WTC11 (cell line): ENCODE measurements around the gene CCDC77. TPM values are rescaled to one million over a fixed set of nuclear protein-coding genes. Genes with fewer than 3 reads are reported as not detected.

Experiments
- ATAC-seq: fragments of 200-7000 bp; cut with Tn5 transposase; 2 replicates; pipeline ENCODE4 v1.10.0; 2021; ENCODE audit warnings: mild to moderate bottlenecking, moderate library complexity
- CTCF ChIA-PET: fragments of 300-600 bp; sonication (Branson Sonifier 250); formaldehyde crosslinking; loops from one replicate; lab custom pipeline; 2021; ENCODE audit warnings: antibody characterized with exemption; lab: Charles Lee
- POLR2A ChIA-PET: fragments of 350-600 bp; sonication (Branson Sonifier 250); formaldehyde crosslinking; loops from one replicate; lab custom pipeline; 2021; ENCODE audit warnings: antibody characterized with exemption; lab: Charles Lee
- DNase-seq: peaks from one replicate; pipeline ENCODE4 v3.0.0; 2021; ENCODE audit warnings: low spot score
- H3K27ac Mint-ChIP-seq: 2 replicates; pipeline ENCODE4 v1.8.0; 2021; ENCODE audit warnings: mixed read lengths
- H3K27me3 Mint-ChIP-seq: 2 replicates; pipeline ENCODE4 v1.8.0; 2021; ENCODE audit warnings: low read depth, mild to moderate bottlenecking, moderate library complexity, mixed read lengths
- H3K36me3 Mint-ChIP-seq: 2 replicates; pipeline ENCODE4 v1.8.0; 2021; ENCODE audit warnings: mixed read lengths
- H3K4me1 Mint-ChIP-seq: 2 replicates; pipeline ENCODE4 v1.8.0; 2022; ENCODE audit warnings: mixed read lengths
- H3K4me3 Mint-ChIP-seq: 2 replicates; pipeline ENCODE4 v1.8.0; 2021; ENCODE audit warnings: mild to moderate bottlenecking, moderate library complexity, mixed read lengths
- H3K9me3 Mint-ChIP-seq: 2 replicates; pipeline ENCODE4 v1.8.0; 2021; ENCODE audit warnings: mixed read lengths
- ELF4 ChIP-seq: sonication (generic); formaldehyde crosslinking; IDR thresholded peaks from 2 replicates; pipeline ENCODE4 v1.8.1; 2022; ENCODE audit warnings: low read depth, mild to moderate bottlenecking, moderate library complexity, missing genetic modification reagents
- EMX1 ChIP-seq: fragments of 250-450 bp; sonication (Bioruptor Pico); IDR thresholded peaks from 2 replicates; pipeline ENCODE4 v1.8.0; 2021; ENCODE audit warnings: mild to moderate bottlenecking
- FOXK1 ChIP-seq: sonication (generic); formaldehyde crosslinking; IDR thresholded peaks from 2 replicates; pipeline ENCODE4 v1.8.0; 2022; ENCODE audit warnings: mild to moderate bottlenecking, moderate library complexity, missing genetic modification reagents
- GABPB1 ChIP-seq: sonication (generic); formaldehyde crosslinking; IDR thresholded peaks from 2 replicates; pipeline ENCODE4 v1.8.1; 2023; ENCODE audit warnings: mild to moderate bottlenecking, missing genetic modification reagents
- GRHL2 ChIP-seq: fragments of 250-450 bp; sonication (Bioruptor Pico); IDR thresholded peaks from 2 replicates; pipeline ENCODE4 v1.8.0; 2022; ENCODE audit warnings: mild to moderate bottlenecking, moderate library complexity; ENCODE audit not compliant: insufficient replicate concordance, severe bottlenecking
- GTF2I ChIP-seq: fragments of 250-450 bp; sonication (Bioruptor Pico); conservative IDR thresholded peaks from 2 replicates; pipeline ENCODE4 v1.4.0; 2021; ENCODE audit warnings: mild to moderate bottlenecking
- HMGA2 ChIP-seq: fragments of 250-450 bp; sonication (Bioruptor Pico); IDR thresholded peaks from 2 replicates; pipeline ENCODE4 v1.4.0; 2021; ENCODE audit warnings: mild to moderate bottlenecking, moderate library complexity
- NR1H2 ChIP-seq: sonication (generic); formaldehyde crosslinking; IDR thresholded peaks from 2 replicates; pipeline ENCODE4 v1.9.0; 2021; ENCODE audit warnings: mild to moderate bottlenecking, moderate library complexity, missing genetic modification reagents
- NR3C1 ChIP-seq: sonication (generic); formaldehyde crosslinking; conservative IDR thresholded peaks from 2 replicates; pipeline ENCODE4 v1.8.1; 2023; ENCODE audit warnings: low read depth, mild to moderate bottlenecking, missing genetic modification reagents
- SOX15 ChIP-seq: fragments of 250-450 bp; sonication (Bioruptor Pico); IDR thresholded peaks from 2 replicates; pipeline ENCODE4 v1.9.0; 2021; ENCODE audit warnings: mild to moderate bottlenecking
- ZNF121 ChIP-seq: sonication (generic); formaldehyde crosslinking; IDR thresholded peaks from 2 replicates; pipeline ENCODE4 v1.8.0; 2023; ENCODE audit warnings: missing genetic modification reagents
- ZNF219 ChIP-seq: sonication (generic); formaldehyde crosslinking; IDR thresholded peaks from 2 replicates; pipeline ENCODE4 v1.8.0; 2023; ENCODE audit warnings: missing genetic modification reagents, mild to moderate bottlenecking, borderline replicate concordance
- ZNF317 ChIP-seq: sonication (generic); formaldehyde crosslinking; IDR thresholded peaks from 2 replicates; pipeline ENCODE4 v1.8.1; 2023; ENCODE audit warnings: low read depth, mild to moderate bottlenecking, moderate library complexity, missing genetic modification reagents, borderline replicate concordance
- total RNA-seq: library from RNA; stranded (reverse); gene quantifications from 3 replicates; pipeline ENCODE4 v1.2.3, GENCODE V29; 2021
- TF ChIP-seq, protein P1 (sequence below): sonication (generic); formaldehyde crosslinking; IDR thresholded peaks from 2 replicates; pipeline ENCODE4 v1.8.0; 2022; ENCODE audit warnings: mild to moderate bottlenecking, missing genetic modification reagents
- TF ChIP-seq, protein P2 (sequence below): sonication (generic); formaldehyde crosslinking; IDR thresholded peaks from 2 replicates; pipeline ENCODE4 v1.8.1; 2023; ENCODE audit warnings: mild to moderate bottlenecking, moderate library complexity, missing genetic modification reagents
- TF ChIP-seq, protein P3 (sequence below): fragments of 200-600 bp; IDR thresholded peaks from 2 replicates; pipeline ENCODE4 v1.8.0; 2022; ENCODE audit warnings: antibody characterized with exemption
- TF ChIP-seq, protein P4 (sequence below): sonication (generic); formaldehyde crosslinking; IDR thresholded peaks from 2 replicates; pipeline ENCODE4 v1.8.1; 2023; ENCODE audit warnings: mild to moderate bottlenecking, missing genetic modification reagents, moderate library complexity
- TF ChIP-seq, protein P5 (sequence below): sonication (generic); formaldehyde crosslinking; IDR thresholded peaks from 2 replicates; pipeline ENCODE4 v1.8.1; 2022; ENCODE audit warnings: mild to moderate bottlenecking, moderate library complexity, missing genetic modification reagents
- TF ChIP-seq, protein P6 (sequence below): fragments of 250-450 bp; sonication (Bioruptor Pico); IDR thresholded peaks from 2 replicates; pipeline ENCODE4 v2.1.2; 2022; ENCODE audit warnings: mild to moderate bottlenecking, moderate library complexity

The CCDC77 gene
- total RNA-seq, 1 experiment from 2014 or later: 24.2 TPM

DNA sequence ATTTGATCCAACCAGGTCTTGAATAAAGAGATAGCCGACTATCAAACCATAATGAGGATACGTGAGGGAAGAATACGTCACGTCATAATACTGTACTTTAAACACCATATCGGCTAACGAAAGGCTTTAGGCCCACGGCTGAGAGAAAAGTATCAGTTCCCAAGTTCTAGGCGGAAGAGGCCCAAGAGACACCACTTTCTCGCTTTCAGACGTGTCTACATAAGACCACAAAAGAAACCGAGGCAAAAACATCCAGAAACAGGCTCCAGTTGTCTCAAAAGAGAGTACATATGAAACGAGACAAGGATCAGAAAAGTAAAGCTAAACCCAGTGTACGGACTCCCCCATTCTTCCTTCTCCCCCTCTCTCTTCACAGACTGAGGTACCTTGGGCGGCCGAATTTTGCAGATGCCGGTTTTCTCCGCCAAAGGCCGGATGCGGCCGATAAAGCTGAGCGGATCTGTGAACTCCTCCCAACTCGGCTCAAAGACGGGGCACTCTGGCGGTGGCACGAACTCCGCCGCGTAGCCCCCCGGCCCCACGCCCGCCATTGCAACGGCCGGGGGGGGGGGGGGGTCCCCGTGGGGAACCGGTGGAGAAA lies 12.8 kb upstream of the CCDC77 start:
- ATAC-seq: peak; percentile 10
- Mint-ChIP-seq H3K4me3 (peak overlapping the region; percentile 99), H3K27me3 (no peaks in the 10 kb centered on the region; the same call in 1 of the 2 replicates), H3K4me1 (peaks cover 20% of the 10 kb centered on the region)
- peak; percentile 51 for DNase-seq
- no peak for TF ChIP-seq ELF4 (CRISPR knock-in tag)
- no peak for TF ChIP-seq GTF2I
- TF ChIP-seq GRHL2 (CRISPR knock-in tag): no peak
- no peak for TF ChIP-seq HMGA2 (CRISPR knock-in tag)
- TF ChIP-seq NR1H2: no peak
- TF ChIP-seq GABPB1 (CRISPR knock-in tag): no peak
- no peak for TF ChIP-seq SOX15
- TF ChIP-seq, protein P1, sequence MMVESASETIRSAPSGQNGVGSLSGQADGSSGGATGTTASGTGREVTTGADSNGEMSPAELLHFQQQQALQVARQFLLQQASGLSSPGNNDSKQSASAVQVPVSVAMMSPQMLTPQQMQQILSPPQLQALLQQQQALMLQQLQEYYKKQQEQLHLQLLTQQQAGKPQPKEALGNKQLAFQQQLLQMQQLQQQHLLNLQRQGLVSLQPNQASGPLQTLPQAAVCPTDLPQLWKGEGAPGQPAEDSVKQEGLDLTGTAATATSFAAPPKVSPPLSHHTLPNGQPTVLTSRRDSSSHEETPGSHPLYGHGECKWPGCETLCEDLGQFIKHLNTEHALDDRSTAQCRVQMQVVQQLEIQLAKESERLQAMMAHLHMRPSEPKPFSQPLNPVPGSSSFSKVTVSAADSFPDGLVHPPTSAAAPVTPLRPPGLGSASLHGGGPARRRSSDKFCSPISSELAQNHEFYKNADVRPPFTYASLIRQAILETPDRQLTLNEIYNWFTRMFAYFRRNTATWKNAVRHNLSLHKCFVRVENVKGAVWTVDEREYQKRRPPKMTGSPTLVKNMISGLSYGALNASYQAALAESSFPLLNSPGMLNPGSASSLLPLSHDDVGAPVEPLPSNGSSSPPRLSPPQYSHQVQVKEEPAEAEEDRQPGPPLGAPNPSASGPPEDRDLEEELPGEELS (CRISPR knock-in tag): no peak
- TF ChIP-seq ZNF121: no peak
- no peak for TF ChIP-seq ZNF317 (CRISPR knock-in tag)
- TF ChIP-seq FOXK1 (CRISPR knock-in tag): no peak
- TF ChIP-seq, protein P2, sequence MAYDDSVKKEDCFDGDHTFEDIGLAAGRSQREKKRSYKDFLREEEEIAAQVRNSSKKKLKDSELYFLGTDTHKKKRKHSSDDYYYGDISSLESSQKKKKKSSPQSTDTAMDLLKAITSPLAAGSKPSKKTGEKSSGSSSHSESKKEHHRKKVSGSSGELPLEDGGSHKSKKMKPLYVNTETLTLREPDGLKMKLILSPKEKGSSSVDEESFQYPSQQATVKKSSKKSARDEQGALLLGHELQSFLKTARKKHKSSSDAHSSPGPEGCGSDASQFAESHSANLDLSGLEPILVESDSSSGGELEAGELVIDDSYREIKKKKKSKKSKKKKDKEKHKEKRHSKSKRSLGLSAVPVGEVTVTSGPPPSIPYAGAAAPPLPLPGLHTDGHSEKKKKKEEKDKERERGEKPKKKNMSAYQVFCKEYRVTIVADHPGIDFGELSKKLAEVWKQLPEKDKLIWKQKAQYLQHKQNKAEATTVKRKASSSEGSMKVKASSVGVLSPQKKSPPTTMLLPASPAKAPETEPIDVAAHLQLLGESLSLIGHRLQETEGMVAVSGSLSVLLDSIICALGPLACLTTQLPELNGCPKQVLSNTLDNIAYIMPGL (CRISPR knock-in tag): no peak
- TF ChIP-seq, protein P3, sequence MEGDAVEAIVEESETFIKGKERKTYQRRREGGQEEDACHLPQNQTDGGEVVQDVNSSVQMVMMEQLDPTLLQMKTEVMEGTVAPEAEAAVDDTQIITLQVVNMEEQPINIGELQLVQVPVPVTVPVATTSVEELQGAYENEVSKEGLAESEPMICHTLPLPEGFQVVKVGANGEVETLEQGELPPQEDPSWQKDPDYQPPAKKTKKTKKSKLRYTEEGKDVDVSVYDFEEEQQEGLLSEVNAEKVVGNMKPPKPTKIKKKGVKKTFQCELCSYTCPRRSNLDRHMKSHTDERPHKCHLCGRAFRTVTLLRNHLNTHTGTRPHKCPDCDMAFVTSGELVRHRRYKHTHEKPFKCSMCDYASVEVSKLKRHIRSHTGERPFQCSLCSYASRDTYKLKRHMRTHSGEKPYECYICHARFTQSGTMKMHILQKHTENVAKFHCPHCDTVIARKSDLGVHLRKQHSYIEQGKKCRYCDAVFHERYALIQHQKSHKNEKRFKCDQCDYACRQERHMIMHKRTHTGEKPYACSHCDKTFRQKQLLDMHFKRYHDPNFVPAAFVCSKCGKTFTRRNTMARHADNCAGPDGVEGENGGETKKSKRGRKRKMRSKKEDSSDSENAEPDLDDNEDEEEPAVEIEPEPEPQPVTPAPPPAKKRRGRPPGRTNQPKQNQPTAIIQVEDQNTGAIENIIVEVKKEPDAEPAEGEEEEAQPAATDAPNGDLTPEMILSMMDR: no peak
- no peak for TF ChIP-seq EMX1 (CRISPR knock-in tag)
- TF ChIP-seq NR3C1 (CRISPR knock-in tag): no peak
- TF ChIP-seq, protein P4, sequence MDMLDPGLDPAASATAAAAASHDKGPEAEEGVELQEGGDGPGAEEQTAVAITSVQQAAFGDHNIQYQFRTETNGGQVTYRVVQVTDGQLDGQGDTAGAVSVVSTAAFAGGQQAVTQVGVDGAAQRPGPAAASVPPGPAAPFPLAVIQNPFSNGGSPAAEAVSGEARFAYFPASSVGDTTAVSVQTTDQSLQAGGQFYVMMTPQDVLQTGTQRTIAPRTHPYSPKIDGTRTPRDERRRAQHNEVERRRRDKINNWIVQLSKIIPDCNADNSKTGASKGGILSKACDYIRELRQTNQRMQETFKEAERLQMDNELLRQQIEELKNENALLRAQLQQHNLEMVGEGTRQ (CRISPR knock-in tag): no peak
- TF ChIP-seq, protein P5, sequence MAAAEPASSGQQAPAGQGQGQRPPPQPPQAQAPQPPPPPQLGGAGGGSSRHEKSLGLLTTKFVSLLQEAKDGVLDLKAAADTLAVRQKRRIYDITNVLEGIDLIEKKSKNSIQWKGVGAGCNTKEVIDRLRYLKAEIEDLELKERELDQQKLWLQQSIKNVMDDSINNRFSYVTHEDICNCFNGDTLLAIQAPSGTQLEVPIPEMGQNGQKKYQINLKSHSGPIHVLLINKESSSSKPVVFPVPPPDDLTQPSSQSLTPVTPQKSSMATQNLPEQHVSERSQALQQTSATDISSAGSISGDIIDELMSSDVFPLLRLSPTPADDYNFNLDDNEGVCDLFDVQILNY: no peak
- TF ChIP-seq, protein P6, sequence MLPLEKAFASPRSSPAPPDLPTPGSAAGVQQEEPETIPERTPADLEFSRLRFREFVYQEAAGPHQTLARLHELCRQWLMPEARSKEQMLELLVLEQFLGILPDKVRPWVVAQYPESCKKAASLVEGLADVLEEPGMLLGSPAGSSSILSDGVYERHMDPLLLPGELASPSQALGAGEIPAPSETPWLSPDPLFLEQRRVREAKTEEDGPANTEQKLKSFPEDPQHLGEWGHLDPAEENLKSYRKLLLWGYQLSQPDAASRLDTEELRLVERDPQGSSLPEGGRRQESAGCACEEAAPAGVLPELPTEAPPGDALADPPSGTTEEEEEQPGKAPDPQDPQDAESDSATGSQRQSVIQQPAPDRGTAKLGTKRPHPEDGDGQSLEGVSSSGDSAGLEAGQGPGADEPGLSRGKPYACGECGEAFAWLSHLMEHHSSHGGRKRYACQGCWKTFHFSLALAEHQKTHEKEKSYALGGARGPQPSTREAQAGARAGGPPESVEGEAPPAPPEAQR (CRISPR knock-in tag): no peak
- no peak for TF ChIP-seq ZNF219 (CRISPR knock-in tag)
- TF ChIP-seq, all 79 proteins: peak for 0
- ChIA-PET POLR2A (interaction anchor here (0.5 to 1.7 kb wide), 2 partner anchors 13 to 169 kb away, joined by 3 to 12 read pairs; partner anchors contain the start of gene CCDC77), CTCF (interaction anchor here (0.8 kb wide), 1 partner anchor 13 kb away, joined by 4 read pairs; the partner anchor contains the start of gene CCDC77)
- Mint-ChIP-seq H3K36me3 (peaks cover 17% of the 10 kb centered on the region), H3K9me3 (no peaks in the 10 kb centered on the region), H3K27ac (peak overlapping the region; percentile 96)
